Posterior vena cava (tissue), 2 donors: ENCODE results near the gene AIRE. TPM values are rescaled to one million over a fixed set of nuclear protein-coding genes. Genes with fewer than 3 reads are reported as not detected.
A peak's percentile ranks its signal among the peaks of the same experiment; 100 is the strongest.
"Not testable (repeated sequence)": the region's sequence is repeated elsewhere in the genome, so short reads cannot be mapped to it uniquely, and the experiment has no call there.

Experiments used
- DNase-seq: peaks from one replicate; pipeline ENCODE4 v3.0.0-alpha.2; 2020; ENCODE audit warnings: low spot score
- intact Hi-C, 2 donors: fragments of 100-400 bp; cut with DNase I; formaldehyde crosslinking; loops; one replicate each; pipeline versions ENCODE4 v1.14.1 to v1.14.2; 2022 to 2023
- long read RNA-seq, 2 donors: library from polyadenylated mRNA; unstranded; transcript quantifications; one replicate each; pipeline ENCODE4 v2.0.0, GENCODE V29; 2020 to 2021
- total RNA-seq, 2 donors: library from RNA; stranded (reverse); fragmentation: NEBNext Ultra II Directional; extraction: Animal tissue kit (Norgen Biotek cat#: 25700); gene quantifications; one replicate each; pipeline ENCODE4 v1.2.1, GENCODE V29; 2021
- donor health status: DM: yes; HTN: yes; CAD: no.
- donor health status: DM: yes; HTN: yes; CAD: no.

AIRE gene
- not detected for total RNA-seq
- long read RNA-seq, donor 1: 0 reads
- long read RNA-seq, donor 2: 0 reads

DNA sequence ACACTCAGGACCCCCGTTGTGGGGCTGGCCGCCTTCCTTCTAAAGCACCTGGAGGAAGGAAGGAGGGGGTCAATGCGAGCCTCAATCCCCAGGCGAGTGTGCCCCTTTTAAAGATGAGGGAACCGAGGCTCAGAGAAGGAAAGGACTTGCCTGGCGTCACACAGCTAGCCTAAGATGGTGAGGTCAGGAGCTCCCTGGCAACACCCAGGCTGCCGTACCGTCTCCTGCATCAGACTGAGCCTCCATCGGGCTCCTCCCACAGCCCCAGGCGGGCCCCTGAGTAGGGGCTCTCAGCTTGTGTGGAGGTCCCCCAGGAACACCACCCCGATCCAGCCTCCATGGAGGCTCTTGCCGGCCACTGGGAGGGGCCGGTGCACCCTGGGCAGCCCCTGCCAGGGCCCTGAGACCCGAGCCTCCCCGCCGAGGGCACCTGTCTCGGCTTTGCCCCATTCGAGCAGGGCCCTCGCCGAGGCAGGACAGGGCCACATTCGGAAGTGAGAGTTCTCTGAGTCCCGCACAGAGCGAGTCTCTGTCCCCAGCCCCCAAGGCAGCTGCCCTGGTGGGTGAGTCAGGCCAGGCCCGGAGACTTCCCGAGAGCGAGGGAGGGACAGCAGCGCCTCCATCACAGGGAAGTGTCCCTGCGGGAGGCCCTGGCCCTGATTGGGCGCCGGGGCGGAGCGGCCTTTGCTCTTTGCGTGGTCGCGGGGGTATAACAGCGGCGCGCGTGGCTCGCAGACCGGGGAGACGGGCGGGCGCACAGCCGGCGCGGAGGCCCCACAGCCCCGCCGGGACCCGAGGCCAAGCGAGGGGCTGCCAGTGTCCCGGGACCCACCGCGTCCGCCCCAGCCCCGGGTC is at the start of gene AIRE:
TSS of gene AIRE (plus strand) at position 739 of the 855 bp plus-strand sequence. CDS start 131 bp downstream, outside the sequence.
- intact Hi-C loops: no loop called here
- DNase-seq: peak; percentile 81

- intact Hi-C loops, DNase-seq: not testable (repeated sequence)
These were observed 45.3 kb upstream of the AIRE start for GRCh38 chr21:44240353-44240752.

GRCh38 chr21:44240842-44241241 is 44.8 kb upstream of the AIRE start, which contains the start of gene ICOSLG:
TSS of gene ICOSLG (minus strand) at chr21:44240943. CDS start at chr21:44240817, 126 bp downstream.
- intact Hi-C loops, DNase-seq: not testable (repeated sequence)

DNA sequence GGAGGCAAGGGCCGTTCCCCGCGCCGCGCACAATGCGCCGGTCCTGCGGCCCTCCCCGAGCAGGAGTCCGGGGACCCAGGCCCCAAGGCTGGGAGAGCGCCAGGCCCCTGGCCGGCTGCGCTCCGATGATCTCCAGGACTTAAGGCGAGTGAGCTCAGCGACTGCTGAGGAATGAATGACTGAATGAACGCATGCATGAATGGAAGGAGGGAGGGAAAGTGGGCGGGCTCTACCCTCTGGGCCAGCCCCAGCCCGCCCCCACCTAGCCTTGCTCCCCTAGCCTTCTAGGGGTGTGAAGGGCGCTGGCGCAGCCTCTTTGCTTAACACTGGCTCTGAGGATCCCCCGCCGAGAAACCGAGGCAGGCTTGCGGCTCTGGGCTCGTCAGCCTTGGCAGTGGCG is 44.4 kb upstream of the AIRE start:
- intact Hi-C loops: not testable (repeated sequence)

DNA sequence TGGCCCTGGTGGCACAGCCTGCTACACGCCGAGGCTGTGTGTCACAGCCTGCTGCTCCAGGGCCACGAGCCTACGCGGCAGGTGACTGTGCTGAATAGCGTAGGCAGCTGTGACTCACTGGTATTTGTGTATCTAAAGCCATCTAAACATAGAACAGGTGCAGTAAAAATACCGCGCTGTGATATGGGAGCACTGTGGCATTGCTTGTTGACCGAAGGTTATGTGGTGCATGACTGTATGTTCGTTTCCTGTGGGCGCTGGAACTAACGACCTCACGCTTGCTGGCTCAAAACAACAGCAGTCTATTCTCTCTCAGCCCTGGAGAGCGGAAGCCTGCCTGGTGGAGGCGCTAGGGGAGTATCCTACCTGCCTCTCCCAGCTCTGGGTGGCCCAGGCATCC is 41.7 kb upstream of the AIRE start:
- intact Hi-C loops, DNase-seq: not testable (repeated sequence)

More for the DNA sequence above, 44.4 kb upstream of the AIRE start:
- not testable (repeated sequence) for DNase-seq

DNA sequence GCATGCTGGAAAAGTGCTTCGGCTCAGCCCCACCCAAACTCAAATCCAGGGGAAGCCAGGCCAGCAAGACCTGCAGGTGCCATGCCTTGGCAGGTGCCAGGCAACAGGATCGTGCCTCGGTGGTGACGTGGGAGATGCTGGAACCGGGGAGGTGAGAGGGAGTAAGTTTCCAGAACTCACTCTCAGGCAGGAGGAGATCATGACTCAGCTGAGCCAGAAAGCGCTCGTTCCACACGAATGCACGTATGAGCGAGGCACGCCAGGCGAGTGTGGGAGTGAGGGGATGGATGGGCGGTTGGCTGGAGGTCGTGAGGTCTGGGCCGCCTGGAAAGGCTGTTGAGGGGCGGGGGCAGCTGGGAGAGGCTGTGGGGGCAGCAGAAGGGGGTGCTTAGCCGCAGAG is 37.8 kb upstream of the AIRE start:
- DNase-seq, intact Hi-C loops: not testable (repeated sequence)

DNA sequence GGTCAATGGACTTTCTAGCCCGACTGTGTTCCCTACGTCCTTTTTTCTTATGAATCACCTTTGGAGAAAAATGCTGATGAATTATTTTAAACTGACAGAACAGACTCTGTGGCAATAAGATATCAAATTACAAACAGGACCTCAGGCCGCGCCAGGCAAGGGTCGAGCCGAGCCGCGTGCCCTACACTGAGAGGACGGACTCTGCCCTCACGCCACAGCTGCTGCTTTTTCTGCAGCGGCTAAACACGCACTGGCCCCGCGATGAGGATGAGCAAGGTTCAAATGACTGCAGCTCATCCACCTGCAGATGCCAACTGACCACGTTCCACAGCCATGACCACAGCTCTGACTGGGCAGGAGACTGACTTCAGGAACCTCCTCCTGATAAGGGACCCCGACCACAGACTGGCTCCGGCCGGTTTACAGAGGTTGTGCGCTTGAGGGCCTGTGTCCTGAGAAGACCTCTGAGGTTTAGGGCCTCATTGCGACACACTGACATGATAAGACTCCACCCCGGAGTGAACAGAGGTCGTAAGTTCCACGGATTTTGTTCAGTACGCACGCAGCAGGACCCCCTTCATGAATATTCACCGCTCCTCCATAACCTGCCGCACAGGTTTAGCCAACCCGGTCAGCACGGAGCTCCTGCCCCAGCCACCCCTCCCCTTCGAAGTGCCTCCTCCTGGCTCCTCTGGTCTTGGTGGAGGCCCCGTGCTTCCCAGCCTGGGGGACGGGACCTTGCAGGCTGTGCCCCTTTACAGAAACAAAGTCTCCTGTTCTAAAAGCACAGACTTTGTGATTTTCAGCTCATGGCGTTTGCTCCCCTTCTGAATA is 36.3 kb upstream of the AIRE start:
- DNase-seq, intact Hi-C loops: not testable (repeated sequence)

- peak; percentile 78 for DNase-seq
These were observed 31.6 kb upstream of the AIRE start for GRCh38 chr21:44253832-44254710.

GRCh38 chr21:44255511-44255981 is 30.1 kb upstream of the AIRE start:
- intact Hi-C loops: no loop called here
- DNase-seq: peak; percentile 64

More at GRCh38 chr21:44253832-44254710, 31.6 kb upstream of the AIRE start:
- intact Hi-C loops: no loop called here

DNA sequence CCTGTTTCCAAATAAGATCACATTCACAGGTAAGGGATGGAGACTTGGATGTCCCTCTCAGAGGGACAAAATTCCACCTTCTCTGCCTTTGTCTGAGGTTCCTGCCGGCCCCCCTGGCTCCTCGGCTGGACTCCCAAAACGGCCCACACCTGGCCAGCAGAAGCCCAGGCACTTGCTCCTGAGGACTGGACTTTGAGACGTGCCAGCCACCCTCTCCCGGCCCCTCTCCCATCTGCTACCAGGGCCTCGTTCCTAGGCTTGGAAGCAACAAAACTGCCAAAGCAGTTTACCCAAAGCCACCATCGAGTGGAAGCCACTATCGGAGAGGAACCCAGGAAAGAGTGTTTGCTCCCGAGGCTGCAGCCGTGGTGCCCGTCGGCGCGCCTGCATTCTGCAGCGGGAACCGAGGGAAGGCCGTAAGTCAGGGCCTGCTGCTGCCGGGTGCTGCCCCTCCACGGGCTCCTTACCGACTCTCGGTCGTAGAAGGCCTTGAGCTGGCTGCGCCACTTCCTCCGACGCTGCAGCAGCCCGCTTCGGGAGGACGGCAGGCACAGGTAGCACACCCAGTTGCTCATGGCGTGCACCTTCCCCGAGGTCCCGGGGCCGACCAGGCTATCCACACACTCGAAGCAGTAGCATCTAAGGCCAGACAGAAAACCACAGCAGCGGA is 27.5 kb upstream of the AIRE start:
- DNase-seq: no peak
- intact Hi-C loops: no loop called here

DNA sequence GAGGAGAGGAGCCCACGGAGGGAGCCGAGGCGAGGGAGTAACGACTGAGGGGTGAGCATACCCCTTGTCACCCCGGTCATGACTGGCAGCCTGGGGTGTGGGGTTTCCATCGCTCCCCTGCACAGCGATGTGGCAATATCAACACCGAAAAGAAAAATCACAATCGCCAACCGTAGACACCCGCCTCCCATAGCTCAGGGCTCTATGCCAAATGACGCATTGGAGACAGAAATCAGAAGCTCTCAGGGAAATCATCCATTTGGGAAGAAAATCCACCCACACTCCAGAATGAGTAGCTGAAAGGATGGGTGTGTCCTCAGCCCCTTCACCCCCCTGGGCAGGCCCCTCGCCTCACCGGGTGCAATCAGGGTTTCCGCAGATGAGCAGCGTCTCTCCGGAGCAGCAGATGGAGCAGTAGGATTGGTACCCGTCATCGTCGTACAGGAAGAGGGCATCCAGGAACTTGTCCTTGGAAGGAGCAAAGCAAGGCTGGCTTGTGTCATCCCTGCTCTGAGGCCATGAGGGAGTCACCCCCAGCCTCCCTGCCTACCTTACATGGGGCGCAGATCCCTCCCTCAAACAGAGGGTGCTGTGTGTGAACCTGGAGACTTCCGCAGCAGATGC is 26.5 kb upstream of the AIRE start:
- intact Hi-C loops: no loop called here
- no peak for DNase-seq

- DNase-seq: no peak
- intact Hi-C loops: no loop called here
These were observed 25.6 kb upstream of the AIRE start for GRCh38 chr21:44260066-44260465.

DNA sequence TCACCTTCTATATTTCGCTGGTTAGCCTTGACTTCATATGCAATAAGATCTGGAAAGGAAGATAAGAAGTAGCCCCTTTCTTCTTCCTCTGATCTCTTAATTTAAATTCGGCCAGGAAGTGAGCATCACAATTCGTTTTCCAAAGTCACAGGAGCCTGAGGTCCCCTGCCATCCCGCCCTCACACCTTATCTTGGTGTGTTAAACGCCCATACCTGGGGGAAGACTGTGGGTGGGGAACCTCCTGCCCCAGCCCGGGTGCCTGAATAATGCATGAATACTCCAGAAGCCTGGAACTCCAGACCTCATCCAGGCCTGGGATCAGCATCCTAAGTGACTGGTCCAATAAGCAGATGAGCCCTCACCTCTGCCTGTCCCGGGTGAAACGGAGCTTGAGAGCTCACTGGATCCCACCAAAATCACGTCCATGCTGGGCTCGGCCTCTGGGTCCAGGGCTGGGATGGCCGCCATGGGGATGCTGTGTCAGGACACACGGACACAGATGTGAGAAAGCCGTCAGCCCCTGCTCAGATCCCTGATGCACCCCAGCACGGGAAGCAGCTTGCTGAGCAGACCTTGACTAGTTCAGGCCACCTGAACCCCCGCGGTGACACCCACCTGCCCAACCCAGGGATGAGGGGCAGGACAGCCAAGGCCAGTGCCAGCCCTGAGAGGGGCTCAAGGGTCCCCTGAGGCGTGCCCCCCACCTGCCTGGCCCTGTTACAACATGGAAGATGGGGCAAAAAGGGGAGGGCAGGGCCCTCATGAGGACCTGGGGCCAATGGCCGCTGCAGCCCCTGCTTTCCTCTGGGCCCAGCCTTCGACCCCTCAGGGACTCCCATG is 24.7 kb upstream of the AIRE start:
- no peak for DNase-seq
- intact Hi-C loops: no loop called here

- intact Hi-C loops: no loop called here
- no peak for DNase-seq
These were observed 23.9 kb upstream of the AIRE start, which contains the start of gene DNMT3L for GRCh38 chr21:44261675-44262295. TSS of gene DNMT3L (minus strand) at chr21:44261897. CDS start at chr21:44261259, 638 bp downstream.

- DNase-seq: no peak
- intact Hi-C loops: no loop called here
These were observed 23.2 kb upstream of the AIRE start for GRCh38 chr21:44262338-44263056.

GRCh38 chr21:44263221-44263760 is 22.4 kb upstream of the AIRE start:
- DNase-seq: no peak
- intact Hi-C loops: no loop called here
